ENCODE measurements around the gene ABCG2. TPM values are rescaled to one million over a fixed set of nuclear protein-coding genes. Genes with fewer than 3 reads are reported as not detected.

ABCG2 gene
- total and polyA plus RNA-seq, 2 of the 8 experiments (the other 6 are each of a cell fraction or from before 2014, with no cell fraction given): 2.4 to 4.6 TPM

- TF ChIP-seq CHD7 (IDR thresholded peaks at IDR 0.05; ENCODE audit: insufficient replicate concordance, low read length): no peak
- no peak for TF ChIP-seq USF2 (IDR thresholded peaks at IDR 0.05; ENCODE audit: low read length)
- TF ChIP-seq NRF1 (IDR thresholded peaks at IDR 0.05; ENCODE audit: low read depth, low read length): no peak
Observed at GRCh38 chr4:88054229-88054628, 104.2 kb downstream of the ABCG2 start (continued).
